ENCODE data around the gene ANKRD63. TPM values are rescaled to one million over a fixed set of nuclear protein-coding genes. Genes with fewer than 3 reads are reported as not detected.

ANKRD63 gene
- total and polyA plus RNA-seq, 2 experiments from 2014 or later, result 0.30 to 0.47 TPM

GRCh38 chr15:40323953-40324937 lies 41.4 kb upstream of the ANKRD63 start:
- H4K20me1 ChIP-seq (ENCODE audit: insufficient read depth, poor library complexity, severe bottlenecking), result no peaks in the 10 kb centered on the region
- H3K36me3 ChIP-seq (replicated peaks; ENCODE audit: insufficient read depth, low read depth), result no peaks in the 10 kb centered on the region
- H3K79me2 ChIP-seq, result peaks cover 19% of the 10 kb centered on the region
- no peaks in the 10 kb centered on the region for H3K27me3 ChIP-seq
- no peak overlapping the region for H3K27ac ChIP-seq
- peak overlapping the region; percentile 69 for H3K4me3 ChIP-seq
- peak overlapping the region; percentile 78 for H2AFZ ChIP-seq
- peaks cover 25% of the 10 kb centered on the region for H3K4me1 ChIP-seq (ENCODE audit: insufficient read depth)
- H3K9me2 ChIP-seq (replicated peaks; ENCODE audit: insufficient read depth), result no peaks in the 10 kb centered on the region
- TF ChIP-seq CTCF (IDR thresholded peaks at IDR 0.05; ENCODE audit: poor library complexity), result no peak
- TF ChIP-seq EZH2phosphoT487 (IDR thresholded peaks at IDR 0.05; ENCODE audit: low read depth, severe bottlenecking, unreplicated experiment), result no peak
- no peak for TF ChIP-seq EZH2 (IDR thresholded peaks at IDR 0.05; ENCODE audit: borderline replicate concordance)
- WGBS (ENCODE audit: low lambda C conversion rate, missing lambda C conversion rate), result 2% methylated on average over 27 of the region's 101 CpGs
- H3K9me3 ChIP-seq (ENCODE audit: low read depth), result no peaks in the 10 kb centered on the region
- peak overlapping the region; percentile 96 for H3K4me2 ChIP-seq
- no peak for DNase-seq (ENCODE audit: low spot score)

- Histone ChIP-seq H4K20me1 (ENCODE audit: insufficient read depth, poor library complexity, severe bottlenecking) (no peaks in the 10 kb centered on the region), H2AFZ (peak within 1 kb of the TSS; percentile 78), H3K27me3 (no peaks in the 10 kb centered on the region), H3K9me2 (replicated peaks; ENCODE audit: insufficient read depth) (no peaks in the 10 kb centered on the region), H3K4me2 (peak within 1 kb of the TSS; percentile 96), H3K27ac (no peak within 1 kb of the TSS), H3K9me3 (ENCODE audit: low read depth) (no peaks in the 10 kb centered on the region), H3K79me2 (peaks cover 19% of the 10 kb centered on the region), H3K4me3 (peak within 1 kb of the TSS; percentile 69), H3K36me3 (replicated peaks; ENCODE audit: insufficient read depth, low read depth) (no peaks in the 10 kb centered on the region), H3K4me1 (ENCODE audit: insufficient read depth) (peaks cover 18% of the 10 kb centered on the region)
- TF ChIP-seq EZH2 (IDR thresholded peaks at IDR 0.05; ENCODE audit: borderline replicate concordance) (no peak), EZH2phosphoT487 (IDR thresholded peaks at IDR 0.05; ENCODE audit: low read depth, severe bottlenecking, unreplicated experiment) (no peak), CTCF (IDR thresholded peaks at IDR 0.05; ENCODE audit: poor library complexity) (peak; percentile 59)
- WGBS (ENCODE audit: low lambda C conversion rate, missing lambda C conversion rate), result 1% methylated on average over 43 of the region's 103 CpGs
- DNase-seq (ENCODE audit: low spot score), result peak; percentile 95
Observed at GRCh38 chr15:40323239-40323952, 40.5 kb upstream of the ANKRD63 start, which contains the start of gene INAFM2. Gene INAFM2, plus strand, starts transcription at chr15:40323692. Its CDS starts 364 bp downstream, at chr15:40324056.

- H3K4me3 ChIP-seq, result no peak overlapping the region
- DNase-seq (ENCODE audit: low spot score), result no peak
Observed at GRCh38 chr15:40322531-40323238, 39.8 kb upstream of the ANKRD63 start.

More at GRCh38 chr15:40322531-40323238, 39.8 kb upstream of the ANKRD63 start:
- Histone ChIP-seq H3K9me3 (ENCODE audit: low read depth) (no peaks in the 10 kb centered on the region), H3K79me2 (peaks cover 19% of the 10 kb centered on the region), H3K4me1 (ENCODE audit: insufficient read depth) (peaks cover 17% of the 10 kb centered on the region), H3K27ac (no peak overlapping the region), H3K36me3 (replicated peaks; ENCODE audit: insufficient read depth, low read depth) (no peaks in the 10 kb centered on the region), H2AFZ (no peak overlapping the region), H3K4me2 (peak overlapping the region; percentile 79), H3K27me3 (no peaks in the 10 kb centered on the region), H4K20me1 (ENCODE audit: insufficient read depth, poor library complexity, severe bottlenecking) (no peaks in the 10 kb centered on the region), H3K9me2 (replicated peaks; ENCODE audit: insufficient read depth) (no peaks in the 10 kb centered on the region)
- TF ChIP-seq CTCF (IDR thresholded peaks at IDR 0.05; ENCODE audit: poor library complexity) (no peak), EZH2 (IDR thresholded peaks at IDR 0.05; ENCODE audit: borderline replicate concordance) (no peak), EZH2phosphoT487 (IDR thresholded peaks at IDR 0.05; ENCODE audit: low read depth, severe bottlenecking, unreplicated experiment) (no peak)
- WGBS (ENCODE audit: low lambda C conversion rate, missing lambda C conversion rate), result 19% methylated on average over 26 of the region's 26 CpGs

Data from hepatocyte (in vitro differentiated cells).